HG03135 (cell line): ENCODE results near the gene ZNF536.
"Not testable (repeated sequence)": the region's sequence is repeated elsewhere in the genome, so short reads cannot be mapped to it uniquely, and the experiment has no call there.

Experiments used
- ATAC-seq: cut with Tn5 transposase; IDR thresholded peaks from one replicate; pipeline ENCODE4 v1.9.1; 2021; ENCODE audit warnings: mild to moderate bottlenecking, moderate library complexity; ENCODE audit not compliant: unreplicated experiment

ZNF536 gene

GRCh38 chr19:30443531-30444252 lies 71.5 kb downstream of the ZNF536 start:
- ATAC-seq = no peak

- no peak for ATAC-seq
Observed at GRCh38 chr19:30444253-30444671, 72.1 kb downstream of the ZNF536 start.

GRCh38 chr19:30444686-30445232 lies 72.6 kb downstream of the ZNF536 start:
- no peak for ATAC-seq

- ATAC-seq = no peak
Observed at GRCh38 chr19:30445385-30445784, 73.2 kb downstream of the ZNF536 start.

- not testable (repeated sequence) for ATAC-seq
Observed at GRCh38 chr19:30446120-30446519, 73.9 kb downstream of the ZNF536 start.

- ATAC-seq = no peak
Observed at GRCh38 chr19:30446850-30447552, 74.8 kb downstream of the ZNF536 start.

GRCh38 chr19:30447553-30447870 lies 75.3 kb downstream of the ZNF536 start:
- ATAC-seq = no peak

- no peak for ATAC-seq
Observed at GRCh38 chr19:30448386-30449077, 76.3 kb downstream of the ZNF536 start.

- ATAC-seq = no peak
Observed at GRCh38 chr19:30449078-30449590, 77.0 kb downstream of the ZNF536 start.

- ATAC-seq = no peak
Observed at GRCh38 chr19:30449673-30450072, 77.5 kb downstream of the ZNF536 start.

GRCh38 chr19:30450100-30450499 lies 77.9 kb downstream of the ZNF536 start:
- ATAC-seq = no peak

GRCh38 chr19:30450835-30451321 lies 78.7 kb downstream of the ZNF536 start:
- ATAC-seq = no peak

- no peak for ATAC-seq
Observed at GRCh38 chr19:30452931-30453330, 80.7 kb downstream of the ZNF536 start.

- ATAC-seq = no peak
Observed at GRCh38 chr19:30453743-30454142, 81.6 kb downstream of the ZNF536 start.

- ATAC-seq = no peak
Observed at GRCh38 chr19:30455881-30456280, 83.7 kb downstream of the ZNF536 start.

- ATAC-seq = no peak
Observed at GRCh38 chr19:30457484-30457883, 85.3 kb downstream of the ZNF536 start.

GRCh38 chr19:30459859-30460258 lies 87.7 kb downstream of the ZNF536 start:
- ATAC-seq = no peak

GRCh38 chr19:30464162-30464561 lies 92.0 kb downstream of the ZNF536 start:
- no peak for ATAC-seq

- not testable (repeated sequence) for ATAC-seq
Observed at GRCh38 chr19:30466598-30466997, 94.4 kb downstream of the ZNF536 start.

GRCh38 chr19:30467239-30467638 lies 95.1 kb downstream of the ZNF536 start:
- no peak for ATAC-seq

- ATAC-seq = no peak
Observed at GRCh38 chr19:30469774-30470173, 97.6 kb downstream of the ZNF536 start.
